HuH-7 (cell line): ENCODE data around the gene ZBTB7C.

Experiments used
- DNase-seq: peaks from one replicate; pipeline ENCODE4 v3.0.0; 2011; ENCODE audit warnings: low spot score

The ZBTB7C gene

DNA sequence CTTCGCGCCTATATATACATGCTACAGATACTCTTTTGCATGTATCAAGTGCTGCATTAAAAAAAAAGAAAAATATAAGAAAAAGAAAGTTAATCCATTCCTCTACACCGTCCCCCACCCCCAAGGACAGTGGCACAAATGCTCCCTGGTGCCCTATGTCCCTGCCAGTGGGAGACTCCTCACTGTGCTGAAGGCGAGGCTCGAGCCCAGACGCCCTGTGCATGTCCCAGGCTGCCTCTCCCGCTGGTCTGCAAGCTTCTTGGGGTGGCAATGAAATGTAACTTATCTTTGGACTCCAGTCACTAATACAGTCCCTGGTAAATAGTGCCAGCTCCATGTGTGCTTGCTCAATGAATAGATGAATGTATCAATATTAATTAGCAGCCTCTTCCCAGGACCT is 293.2 kb downstream of the ZBTB7C start:
- DNase-seq, result no peak

DNA sequence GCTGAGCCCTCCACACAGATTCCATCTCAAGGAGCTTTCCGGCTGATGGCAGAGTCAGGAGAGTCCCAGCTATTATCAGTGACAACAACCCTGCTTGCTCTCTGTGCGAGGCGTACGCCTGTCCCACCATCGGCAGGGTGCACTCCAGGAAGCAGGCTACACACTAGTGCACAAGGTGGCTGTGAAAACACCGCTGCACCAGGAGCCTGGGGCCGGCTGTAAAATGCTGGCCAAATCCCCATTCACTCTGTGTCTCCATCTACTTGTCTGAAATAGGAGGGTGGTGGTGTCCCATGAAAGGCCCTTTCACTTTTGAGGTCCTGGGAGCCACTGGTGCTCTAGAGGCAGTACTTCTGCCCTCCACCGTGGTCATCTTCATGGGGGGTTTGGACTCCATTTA is 295.5 kb downstream of the ZBTB7C start:
- no peak for DNase-seq

DNA sequence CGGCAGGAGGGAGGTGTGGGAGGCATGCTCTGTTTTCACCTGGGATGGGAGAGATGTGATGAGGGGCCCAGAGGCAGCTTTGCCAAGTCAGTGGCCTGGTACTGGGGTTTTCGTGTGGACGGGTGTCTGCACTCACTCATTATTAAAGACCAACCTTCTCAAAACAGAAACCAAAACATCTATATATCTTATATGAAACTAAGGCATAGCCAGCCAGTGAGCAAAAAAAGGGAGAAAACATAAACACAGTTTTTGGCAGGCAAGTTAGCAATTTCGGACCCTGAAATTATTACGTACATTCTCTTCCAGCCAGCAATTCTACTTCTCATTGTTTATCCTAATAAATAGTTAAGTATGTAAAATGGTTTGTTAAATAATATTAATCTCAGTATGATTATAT is 297.6 kb downstream of the ZBTB7C start:
- no peak for DNase-seq

DNA sequence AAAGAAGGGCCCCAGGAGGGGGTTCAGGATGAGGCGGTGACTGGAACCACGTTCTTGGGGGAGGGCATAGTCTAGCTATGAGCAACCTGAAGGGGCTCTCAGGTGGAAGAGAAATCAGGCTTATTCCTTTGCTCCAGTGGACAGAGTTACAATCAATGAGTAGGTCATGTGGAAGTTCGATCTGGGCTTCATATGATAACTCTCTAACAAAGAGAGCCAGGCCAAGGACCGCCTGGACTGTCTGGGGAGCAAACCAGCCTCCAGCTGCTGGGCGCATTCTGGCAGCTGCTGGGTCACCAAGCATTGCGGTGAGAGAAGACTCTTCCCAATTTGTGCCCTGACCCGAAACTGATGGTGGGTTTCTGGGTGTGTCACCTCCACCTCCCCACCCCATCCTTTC is 298.4 kb downstream of the ZBTB7C start:
- no peak for DNase-seq

DNA sequence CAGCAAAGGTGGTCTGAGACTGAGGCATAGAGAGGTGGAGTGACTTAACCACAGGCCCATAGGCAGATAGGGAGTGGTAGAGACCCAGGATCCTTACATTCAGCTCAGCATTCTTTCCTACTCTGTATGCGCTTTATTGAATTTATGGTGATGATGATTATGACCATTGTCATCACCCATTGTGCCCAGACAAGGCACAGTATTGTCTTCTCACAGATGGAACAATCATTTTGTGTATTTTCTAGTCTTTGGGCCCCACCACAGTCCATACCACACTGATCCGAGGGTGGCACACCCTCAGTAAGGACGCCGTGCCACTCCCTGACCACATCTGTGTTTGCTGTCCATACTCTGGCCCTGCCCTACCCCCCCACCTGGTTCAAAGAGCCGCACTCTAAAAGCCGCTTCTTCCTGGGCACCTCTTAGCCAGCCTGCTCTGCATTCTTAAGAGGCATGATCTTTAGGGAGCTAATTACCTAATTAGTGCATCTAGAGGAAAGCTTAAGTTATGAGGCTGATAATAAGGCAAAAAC is 299.2 kb downstream of the ZBTB7C start:
- DNase-seq, result no peak

DNA sequence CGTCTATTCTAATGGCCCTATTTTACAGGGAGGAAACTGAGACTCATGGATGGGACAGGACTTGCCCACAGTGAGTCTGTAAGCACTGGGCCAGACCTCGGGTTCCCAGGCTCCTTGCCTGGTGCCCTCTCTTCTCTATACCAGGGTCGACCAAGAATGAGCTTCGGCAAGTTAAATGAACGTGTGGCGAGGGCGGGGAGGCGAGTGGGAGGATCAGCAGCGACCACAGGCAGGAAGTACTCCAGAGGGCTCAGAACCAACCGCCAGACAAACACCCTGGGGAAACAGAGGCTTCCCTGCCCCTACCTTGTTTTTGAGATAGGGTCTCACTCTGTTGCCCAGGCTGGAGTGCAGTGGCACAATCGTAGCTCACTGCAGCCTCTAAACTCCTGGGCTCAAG is 301.0 kb downstream of the ZBTB7C start:
- no peak for DNase-seq

DNA sequence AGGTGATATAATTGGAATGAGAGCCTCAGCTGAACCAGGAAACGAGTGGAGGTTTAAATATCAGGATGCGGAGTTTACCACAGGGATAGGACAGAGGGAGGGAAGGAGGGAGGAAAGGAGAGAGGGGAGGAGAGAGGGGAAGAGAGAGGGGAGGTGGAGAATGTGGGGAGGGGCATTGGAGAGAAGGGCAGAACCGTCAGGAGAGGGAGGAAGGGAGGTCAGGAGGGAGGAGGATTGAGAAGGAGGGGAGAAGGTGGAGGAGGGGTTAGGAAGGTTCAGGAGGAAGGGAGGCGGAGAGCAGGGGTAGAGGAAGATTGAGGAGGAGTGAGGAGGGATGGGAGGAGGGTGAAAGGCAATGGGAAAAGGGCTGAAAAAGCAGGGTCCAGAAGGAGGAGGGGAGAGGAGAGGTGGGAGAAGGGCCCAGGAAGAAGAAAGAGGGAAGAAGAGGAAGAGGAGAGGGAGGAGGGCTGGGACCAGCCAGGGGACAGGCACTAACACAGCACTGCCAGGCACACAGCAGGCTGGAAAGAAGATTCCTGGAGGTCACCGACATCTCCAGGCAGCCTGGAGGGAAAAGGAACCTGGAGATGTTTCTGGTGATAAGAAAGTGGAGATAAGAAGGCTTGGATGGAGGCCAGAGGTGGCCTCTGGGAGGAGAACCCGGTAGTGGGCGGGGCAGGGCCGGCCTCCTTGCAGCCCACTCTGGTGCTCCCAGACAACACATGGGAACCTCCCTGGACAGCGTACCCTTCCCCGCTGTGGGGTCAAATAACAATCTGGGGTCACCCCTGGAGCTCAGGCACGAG is 302.0 kb downstream of the ZBTB7C start:
- no peak for DNase-seq

DNA sequence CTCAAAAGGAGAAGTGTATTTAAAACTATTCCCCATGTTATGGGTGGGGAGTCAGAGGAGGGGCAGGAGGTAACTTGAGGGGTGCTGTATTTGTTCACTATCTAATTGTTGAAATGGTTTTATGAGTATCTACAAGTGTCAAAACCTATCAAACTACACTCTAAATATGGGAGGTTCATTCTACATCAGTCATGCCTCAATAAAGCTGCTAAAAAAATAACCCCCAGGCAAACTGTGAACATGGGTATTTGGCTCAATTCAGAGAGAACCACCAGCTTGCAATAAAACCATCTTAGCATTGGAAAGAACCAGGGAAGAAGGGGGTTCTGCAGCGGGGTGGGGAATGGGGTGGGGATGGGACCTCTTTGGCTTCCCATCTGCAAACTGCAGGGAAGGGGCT is 302.7 kb downstream of the ZBTB7C start:
- DNase-seq, result no peak

DNA sequence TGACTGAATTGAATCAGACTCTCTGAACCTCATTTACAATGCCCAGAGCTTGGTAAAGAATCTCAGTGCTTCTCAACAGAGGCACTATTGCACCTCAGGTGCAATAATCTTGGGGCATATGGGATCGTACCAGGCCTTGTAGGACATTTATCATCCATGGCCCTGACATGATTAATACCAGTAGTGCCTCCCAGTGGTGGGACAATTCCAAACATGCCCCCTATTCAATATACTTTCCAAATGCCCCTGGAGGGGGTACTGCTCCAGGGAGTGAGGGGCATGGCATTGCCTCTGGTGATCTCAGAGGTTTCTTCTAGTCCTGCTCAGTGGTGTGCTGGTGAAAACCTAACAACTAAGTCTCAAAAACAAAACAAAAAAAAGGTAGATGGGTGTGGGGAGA is 303.9 kb downstream of the ZBTB7C start:
- no peak for DNase-seq

DNA sequence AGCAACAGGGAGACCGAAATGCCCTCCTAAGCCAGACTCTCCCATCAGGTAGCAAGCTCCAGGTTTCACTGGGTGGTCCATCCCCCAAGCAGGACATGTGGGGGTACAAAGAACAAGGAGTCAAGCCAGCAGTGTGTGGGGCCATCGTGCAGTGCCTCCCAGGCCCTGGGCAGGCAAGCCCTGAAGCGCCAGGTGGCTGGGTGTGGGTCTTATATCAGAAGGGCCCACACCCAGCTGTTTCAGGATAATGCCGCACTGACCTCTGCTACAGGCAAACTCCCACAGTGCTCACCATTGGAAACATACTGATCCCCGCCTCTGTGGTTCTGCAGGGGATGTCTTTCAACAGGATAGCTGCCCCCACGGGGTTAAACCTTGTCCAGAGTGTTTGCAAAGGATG is 304.5 kb downstream of the ZBTB7C start:
- no peak for DNase-seq

DNA sequence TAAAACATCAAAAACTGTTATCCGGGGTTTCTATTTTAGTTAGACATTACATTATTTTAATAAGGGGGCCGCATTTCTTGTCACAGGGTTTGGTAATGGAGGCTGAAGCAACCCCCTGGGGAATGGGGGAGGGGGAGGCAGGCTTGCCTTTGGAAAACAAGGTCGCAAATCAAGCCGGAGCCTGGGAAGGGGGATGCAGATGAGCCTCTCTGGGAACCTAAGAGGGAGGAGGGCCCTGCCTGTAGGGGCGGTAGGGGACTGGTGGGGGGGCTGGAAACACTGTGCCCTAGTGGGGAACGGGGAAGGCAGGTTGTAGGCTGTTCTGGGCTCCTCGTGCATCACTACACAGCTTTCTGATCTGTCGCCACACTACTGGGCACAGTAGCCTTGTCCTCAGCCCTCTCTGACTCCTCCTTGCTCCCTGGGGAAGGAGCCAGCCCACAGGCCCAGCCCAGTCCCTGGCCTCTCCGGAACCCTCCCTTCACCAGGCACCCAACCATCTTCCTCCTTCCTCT is 308.5 kb downstream of the ZBTB7C start:
- no peak for DNase-seq

DNA sequence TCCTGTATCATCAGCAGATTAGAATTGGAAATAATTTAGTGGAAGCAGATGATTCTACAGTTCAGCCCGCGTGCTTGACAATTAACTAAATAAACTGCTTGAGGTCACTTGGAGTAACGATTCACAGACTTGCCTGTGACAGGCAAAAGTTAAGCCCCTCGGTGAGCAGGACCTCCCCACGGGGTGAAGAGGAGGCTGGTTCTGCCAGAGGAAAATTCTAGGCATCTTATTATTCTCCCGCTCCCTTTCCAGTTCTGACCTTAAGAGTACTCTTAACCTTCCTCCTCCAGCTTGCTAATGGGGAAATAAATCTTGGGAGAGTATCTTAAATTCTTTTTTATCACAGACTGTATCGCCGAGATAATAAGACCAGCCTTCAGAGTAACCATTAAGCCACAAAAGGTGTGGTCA is 309.0 kb downstream of the ZBTB7C start:
- no peak for DNase-seq

DNA sequence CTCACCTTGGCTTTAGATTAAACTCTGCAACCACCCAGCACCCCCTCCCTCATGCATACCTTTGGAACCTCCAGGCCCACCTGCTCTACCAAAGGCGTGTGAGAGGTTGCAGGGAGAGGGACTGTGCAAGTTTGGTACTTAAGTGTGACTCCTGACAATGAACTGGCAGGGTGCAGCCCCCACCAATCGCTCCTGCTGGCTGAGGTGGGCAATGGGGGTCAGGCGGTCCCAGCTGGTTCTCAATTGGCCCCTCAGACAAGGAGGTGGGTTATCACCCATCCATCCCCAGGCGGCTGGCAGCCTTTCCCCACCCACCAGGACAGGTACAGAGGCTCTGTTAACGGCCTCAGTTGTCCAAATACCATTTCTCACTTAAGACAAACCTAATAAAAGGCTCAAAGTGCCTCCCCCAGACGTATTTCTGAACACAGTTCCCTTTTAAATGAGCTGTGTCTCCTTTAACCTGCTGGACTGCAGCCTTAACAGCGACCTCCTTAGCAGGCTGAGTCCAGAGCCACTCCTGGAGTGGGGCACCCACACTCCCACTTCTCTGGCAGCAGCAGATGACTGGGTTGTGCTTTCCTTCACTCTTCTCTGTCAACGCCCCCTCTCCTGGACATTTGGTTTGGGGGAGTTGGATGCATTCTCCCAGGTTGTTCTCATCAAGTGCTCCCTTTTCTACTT is 309.6 kb downstream of the ZBTB7C start:
- no peak for DNase-seq

DNA sequence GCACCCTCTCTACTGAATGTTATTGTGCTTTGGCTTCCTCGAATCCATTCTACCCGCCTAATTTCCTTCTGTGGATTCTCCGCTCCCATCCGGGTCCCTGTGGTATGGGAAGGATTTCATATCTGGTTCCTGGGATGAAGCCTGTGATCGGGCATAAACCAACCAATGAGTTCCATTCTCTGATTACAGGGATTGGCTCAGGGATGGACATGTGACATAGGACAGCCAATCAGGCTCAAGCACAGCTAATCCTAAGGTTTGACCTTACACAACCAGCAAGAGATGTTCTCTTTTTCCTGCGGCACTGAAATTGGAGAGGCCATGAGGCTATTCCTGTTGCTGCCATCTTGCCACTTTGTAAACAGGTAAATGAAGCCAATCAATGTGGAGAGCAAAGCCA is 310.6 kb downstream of the ZBTB7C start:
- DNase-seq, result no peak

DNA sequence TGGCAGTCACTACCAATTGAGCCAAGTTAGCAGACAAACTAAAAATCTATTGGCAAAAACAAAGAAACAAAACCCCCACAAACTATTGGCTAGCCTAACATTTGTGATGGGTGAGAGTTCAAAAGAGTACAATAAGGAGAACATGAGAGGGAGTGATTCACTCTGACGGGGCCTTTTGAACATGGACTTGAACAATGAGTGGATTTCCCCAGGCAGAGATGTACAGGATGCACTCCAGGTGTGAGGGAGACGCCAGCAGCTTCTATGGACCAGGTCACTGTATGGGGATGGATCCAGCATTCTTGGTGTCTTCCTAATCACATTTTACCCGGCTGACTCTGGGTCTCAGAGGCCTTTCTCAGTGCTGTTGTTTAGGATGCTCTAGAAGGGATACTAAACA is 311.2 kb downstream of the ZBTB7C start:
- no peak for DNase-seq

DNA sequence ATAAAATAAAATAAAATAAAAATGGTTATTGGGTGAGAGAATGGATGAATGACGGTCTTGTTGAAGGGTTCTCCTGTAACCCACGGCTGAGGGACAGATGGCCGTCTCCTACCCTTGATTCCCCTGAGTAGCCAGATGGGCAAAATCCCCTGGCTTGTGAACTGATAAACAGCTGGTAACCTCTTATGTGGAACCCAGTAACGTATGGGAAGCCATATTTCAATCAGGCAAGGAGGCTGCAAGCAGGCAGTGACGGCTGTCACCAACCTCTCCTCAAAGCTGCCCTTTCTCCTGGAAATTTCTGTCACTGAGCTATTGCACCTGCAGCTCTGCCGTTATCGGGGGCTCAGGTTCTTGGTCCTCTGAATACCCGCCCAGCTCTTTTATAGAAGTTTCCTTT is 313.5 kb downstream of the ZBTB7C start:
- no peak for DNase-seq

DNA sequence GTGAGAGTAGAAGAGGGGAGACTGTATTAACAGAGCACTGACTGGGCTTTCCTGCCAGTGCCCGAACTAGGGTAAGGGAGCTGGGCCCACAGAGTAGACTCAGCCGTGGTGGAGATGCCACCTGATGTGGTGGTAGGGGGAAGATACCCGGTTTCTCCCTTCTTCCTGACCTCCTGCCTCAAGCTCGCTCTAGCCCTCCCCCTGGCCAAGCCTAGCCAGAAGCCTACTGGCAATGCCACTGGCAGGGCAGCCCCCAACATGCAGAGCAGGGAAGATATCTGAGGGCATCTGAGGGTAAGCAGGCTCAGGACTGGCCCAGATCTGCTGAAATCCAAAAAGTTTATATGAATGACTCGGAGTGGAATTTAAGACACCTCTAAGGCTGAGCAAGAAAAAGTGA is 316.1 kb downstream of the ZBTB7C start:
- DNase-seq, result no peak

DNA sequence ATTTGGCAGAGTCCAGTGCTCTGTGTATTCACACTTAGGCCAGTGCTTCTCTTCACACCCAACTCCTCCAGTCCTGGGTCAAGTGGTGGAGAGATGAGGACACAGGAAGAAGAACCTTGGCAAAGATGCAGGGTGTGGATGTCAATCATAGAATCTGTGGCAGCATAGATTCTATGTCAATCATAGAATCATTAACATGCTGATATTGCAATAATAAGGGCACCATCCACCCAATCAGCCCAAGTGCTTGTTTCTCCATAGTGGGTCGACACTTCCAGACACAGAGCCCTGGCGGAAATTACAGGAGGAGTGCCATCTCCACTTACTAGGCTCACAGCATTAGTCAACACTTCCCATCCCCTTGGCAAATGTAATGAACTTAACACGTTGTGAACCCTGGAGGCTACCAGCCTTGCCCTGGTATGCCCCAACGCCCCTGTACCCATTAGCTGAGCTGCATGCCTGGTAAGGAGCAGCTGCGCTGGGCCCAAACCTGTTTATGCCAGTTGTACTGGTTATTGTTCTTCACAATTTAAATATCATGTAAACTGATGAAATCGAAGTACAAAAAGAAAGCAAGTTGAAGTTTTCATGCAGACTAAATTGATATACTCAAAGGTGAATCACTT is 317.2 kb downstream of the ZBTB7C start:
- DNase-seq, result no peak

DNA sequence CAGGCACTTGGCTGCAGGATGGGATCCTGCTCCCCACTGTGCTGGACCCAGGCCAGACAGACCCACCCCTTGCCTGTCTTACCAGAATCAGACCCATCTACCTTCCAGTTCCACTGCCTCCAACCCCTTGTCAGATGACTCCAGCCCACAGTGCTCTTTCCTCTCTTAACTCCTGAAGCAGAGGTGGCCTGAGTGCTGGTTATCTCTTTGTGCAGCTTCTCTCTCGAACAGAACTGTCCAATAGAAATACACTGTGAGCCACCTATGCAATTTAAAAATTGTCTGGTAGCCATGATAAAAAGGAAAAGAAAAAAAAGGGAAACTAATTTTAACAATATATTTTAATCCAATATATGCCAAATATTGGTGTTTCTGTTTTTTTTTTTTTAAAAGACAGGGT is 318.5 kb downstream of the ZBTB7C start:
- no peak for DNase-seq

DNA sequence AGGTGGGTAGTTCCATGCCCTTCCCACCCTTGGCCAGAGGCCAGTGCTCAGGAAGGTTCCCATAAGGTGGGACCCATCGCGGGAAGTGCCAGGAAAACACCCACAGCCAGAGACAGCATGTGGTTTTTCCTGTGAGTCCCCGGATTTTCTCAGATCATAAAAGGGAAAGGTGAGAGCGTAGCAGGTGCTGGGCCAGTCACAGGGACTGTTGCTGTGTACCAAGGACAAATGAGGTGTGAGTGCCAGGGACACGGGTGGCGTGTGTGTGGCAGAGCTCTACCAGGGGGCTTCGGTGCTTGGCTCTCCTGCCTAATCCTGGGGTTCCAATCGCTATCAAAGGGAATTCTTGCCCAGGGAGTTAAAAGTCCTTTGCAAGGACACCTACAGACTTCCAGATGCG is 319.2 kb downstream of the ZBTB7C start:
- no peak for DNase-seq

DNA sequence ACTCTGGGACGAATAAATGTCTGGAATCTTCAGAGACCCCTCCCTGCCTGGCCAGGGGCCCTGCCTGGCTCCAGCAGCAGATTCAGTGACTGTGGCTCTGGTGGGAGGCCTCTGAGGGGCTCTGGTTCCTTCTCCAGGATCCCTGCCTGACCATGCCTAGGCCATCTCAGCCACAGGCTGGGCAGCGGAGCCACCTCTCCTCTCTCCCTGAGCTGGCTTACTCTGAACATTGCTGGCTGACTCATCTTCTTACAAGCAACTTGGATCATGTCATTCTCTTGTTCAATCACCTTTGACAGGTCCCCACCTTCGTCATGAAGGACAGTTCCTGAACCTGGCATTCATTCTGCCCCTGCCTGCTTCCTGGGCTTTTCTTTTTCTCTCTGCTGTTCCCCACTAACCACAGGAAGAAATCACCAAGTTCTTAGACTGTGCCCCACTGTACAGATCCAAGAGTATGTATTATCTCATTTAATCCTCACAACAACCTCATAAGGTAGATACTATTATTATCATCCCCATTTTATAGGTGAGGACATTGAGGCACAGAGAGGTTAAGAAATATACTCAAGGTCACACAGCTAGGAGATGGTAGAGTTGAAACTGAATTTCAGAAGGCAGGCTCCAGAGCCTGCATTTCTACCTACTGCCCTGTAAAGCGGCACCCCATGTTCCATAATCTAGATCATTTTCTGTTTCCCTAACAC is 323.2 kb downstream of the ZBTB7C start:
- no peak for DNase-seq

DNA sequence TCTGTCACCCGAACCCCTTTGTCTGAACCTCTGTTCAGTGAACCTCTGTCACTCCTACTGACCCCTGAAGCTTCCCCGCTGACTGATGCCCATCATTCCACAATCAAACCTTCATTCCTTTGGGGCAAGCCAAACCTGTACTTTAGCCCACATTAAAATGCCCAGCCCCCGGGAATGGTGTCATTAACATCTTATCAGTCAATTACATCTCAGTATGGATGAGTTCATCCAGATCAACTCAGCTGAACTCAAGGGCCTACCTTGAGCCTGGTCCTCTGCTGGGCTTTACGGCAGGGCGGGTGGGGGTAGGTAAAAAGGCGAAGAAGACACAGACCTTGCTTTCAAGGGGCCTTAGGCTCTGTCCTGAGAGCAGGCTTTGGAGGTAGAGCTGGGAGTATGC is 324.3 kb downstream of the ZBTB7C start:
- no peak for DNase-seq
